Suprapubic skin (tissue), 4 donors: ENCODE results near the gene COL5A3. TPM values are rescaled to one million over a fixed set of nuclear protein-coding genes. Genes with fewer than 3 reads are reported as not detected.

Source experiments
- DNase-seq, 2 donors: peaks; one replicate each; pipeline ENCODE4 v3.0.0-alpha.2; 2019; ENCODE audit warnings: low spot score in 2 of 2
- H3K27ac ChIP-seq: fragments of 200-600 bp; sonication (generic); one replicate; pipeline ENCODE4 v1.5.1; 2019
- H3K27me3 ChIP-seq: fragments of 200-600 bp; sonication (generic); one replicate; pipeline ENCODE4 v1.5.1; 2019
- H3K36me3 ChIP-seq: fragments of 200-600 bp; sonication (generic); one replicate; pipeline ENCODE4 v1.5.1; 2019
- H3K4me1 ChIP-seq: fragments of 200-600 bp; sonication (generic); one replicate; pipeline ENCODE4 v1.5.1; 2019
- H3K4me3 ChIP-seq: fragments of 200-600 bp; sonication (generic); one replicate; pipeline ENCODE4 v1.5.1; 2019; ENCODE audit warnings: mild to moderate bottlenecking
- H3K9me3 ChIP-seq: fragments of 200-600 bp; sonication (generic); one replicate; pipeline ENCODE4 v1.5.1; 2019
- EP300 ChIP-seq: sonication (generic); formaldehyde crosslinking; IDR thresholded peaks from one replicate; pipeline ENCODE4 v1.6.1; 2017; ENCODE audit warnings: antibody characterized with exemption
- POLR2A ChIP-seq, 2 donors: fragments of 450-650 bp; IDR thresholded peaks; one replicate each; pipeline ENCODE4 v1.6.1; 2017; ENCODE audit warnings: antibody characterized with exemption in 2 of 2, mild to moderate bottlenecking in 2 of 2, moderate library complexity in 2 of 2
- POLR2AphosphoS5 ChIP-seq, 3 donors: sonication (generic); formaldehyde crosslinking; IDR thresholded peaks; one replicate each; pipeline ENCODE4 v1.6.1; 2017; ENCODE audit warnings: antibody characterized with exemption in 3 of 3
- WGBS: methylation state at CpG from one replicate; pipeline ENCODE4 v1.1.5; 2018; 5-methylcytosine and 5-hydroxymethylcytosine counted together
- total RNA-seq, 4 donors: library from RNA; depleted of rRNA; stranded (reverse); fragments of >200 nt; gene quantifications; one replicate each; pipeline ENCODE4 v1.1.0, GENCODE V29; 2016
- TF ChIP-seq, protein P1 (sequence below), 2 donors: fragments of 200-600 bp in 1 of 2; fragments of 450-650 bp in 1 of 2; sonication (generic) in 1 of 2; IDR thresholded peaks; one replicate each; pipeline ENCODE4 v1.5.1; 2016 to 2019; ENCODE audit warnings: antibody characterized with exemption in 2 of 2, mild to moderate bottlenecking in 1 of 2, moderate library complexity in 1 of 2

The COL5A3 gene
- total RNA-seq, 4 donors from 2014 or later, result 13.4 to 30.6 (median 18.8) TPM

DNA sequence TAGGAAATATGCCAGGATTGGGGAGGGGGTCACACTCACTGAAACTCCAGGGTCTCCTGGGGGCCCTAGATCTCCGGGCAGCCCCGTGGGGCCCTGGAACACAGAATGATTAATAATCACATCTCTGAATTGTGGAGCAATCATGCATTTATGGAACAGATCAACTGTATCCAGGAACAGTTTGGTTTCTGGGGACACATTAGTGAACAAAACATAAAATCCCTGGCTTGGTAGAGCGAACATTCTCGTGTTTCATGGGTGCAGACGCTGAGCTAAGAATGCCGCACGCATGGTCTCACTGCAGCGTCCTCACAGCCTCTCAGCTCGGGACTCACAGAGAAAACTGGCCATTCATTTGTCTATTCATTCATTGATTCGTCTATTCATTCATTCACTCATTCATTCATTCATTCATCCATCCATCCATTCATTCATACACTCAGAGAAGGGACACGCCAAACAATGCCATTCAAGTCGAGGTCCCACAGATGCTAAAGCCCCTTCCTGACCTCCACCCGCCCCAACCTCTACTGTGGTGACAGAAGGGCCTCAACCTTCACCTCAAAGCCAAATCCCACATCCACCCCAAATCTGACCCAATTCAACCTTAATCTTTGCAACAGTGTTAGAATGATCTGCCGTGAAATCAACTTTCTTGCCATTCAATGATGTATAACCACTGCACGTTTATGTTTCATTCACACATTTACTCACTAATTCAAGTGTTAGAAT is 39.0 kb downstream of the COL5A3 start:
- no peaks in the 10 kb centered on the region for H3K4me1 ChIP-seq
- TF ChIP-seq, protein P1, sequence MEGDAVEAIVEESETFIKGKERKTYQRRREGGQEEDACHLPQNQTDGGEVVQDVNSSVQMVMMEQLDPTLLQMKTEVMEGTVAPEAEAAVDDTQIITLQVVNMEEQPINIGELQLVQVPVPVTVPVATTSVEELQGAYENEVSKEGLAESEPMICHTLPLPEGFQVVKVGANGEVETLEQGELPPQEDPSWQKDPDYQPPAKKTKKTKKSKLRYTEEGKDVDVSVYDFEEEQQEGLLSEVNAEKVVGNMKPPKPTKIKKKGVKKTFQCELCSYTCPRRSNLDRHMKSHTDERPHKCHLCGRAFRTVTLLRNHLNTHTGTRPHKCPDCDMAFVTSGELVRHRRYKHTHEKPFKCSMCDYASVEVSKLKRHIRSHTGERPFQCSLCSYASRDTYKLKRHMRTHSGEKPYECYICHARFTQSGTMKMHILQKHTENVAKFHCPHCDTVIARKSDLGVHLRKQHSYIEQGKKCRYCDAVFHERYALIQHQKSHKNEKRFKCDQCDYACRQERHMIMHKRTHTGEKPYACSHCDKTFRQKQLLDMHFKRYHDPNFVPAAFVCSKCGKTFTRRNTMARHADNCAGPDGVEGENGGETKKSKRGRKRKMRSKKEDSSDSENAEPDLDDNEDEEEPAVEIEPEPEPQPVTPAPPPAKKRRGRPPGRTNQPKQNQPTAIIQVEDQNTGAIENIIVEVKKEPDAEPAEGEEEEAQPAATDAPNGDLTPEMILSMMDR (IDR thresholded peaks at IDR 0.05), result no peak
- TF ChIP-seq POLR2AphosphoS5 (IDR thresholded peaks at IDR 0.05), result no peak
- no peak for TF ChIP-seq POLR2A (IDR thresholded peaks at IDR 0.05)
- no peak for TF ChIP-seq EP300
- no peaks in the 10 kb centered on the region for H3K9me3 ChIP-seq
- H3K4me3 ChIP-seq, result no peak overlapping the region
- 81% methylated on average over 15 of the region's 15 CpGs for WGBS
- H3K36me3 ChIP-seq, result peaks cover 57% of the 10 kb centered on the region
- no peak for DNase-seq
- no peak overlapping the region for H3K27ac ChIP-seq
- peaks cover 2% of the 10 kb centered on the region for H3K27me3 ChIP-seq

- no peak overlapping the region for H3K4me3 ChIP-seq
- TF ChIP-seq POLR2A (IDR thresholded peaks at IDR 0.05), result no peak
- TF ChIP-seq, protein P1 (IDR thresholded peaks at IDR 0.05), result no peak
- TF ChIP-seq POLR2AphosphoS5 (IDR thresholded peaks at IDR 0.05), result no peak
- TF ChIP-seq EP300, result no peak
- no peaks in the 10 kb centered on the region for H3K4me1 ChIP-seq
- no peak for DNase-seq
- no peak overlapping the region for H3K27ac ChIP-seq
- peaks cover 2% of the 10 kb centered on the region for H3K27me3 ChIP-seq
- peaks cover 57% of the 10 kb centered on the region for H3K36me3 ChIP-seq
- WGBS, result 89% methylated on average over 7 of the region's 8 CpGs
- H3K9me3 ChIP-seq, result no peaks in the 10 kb centered on the region
These were observed 39.8 kb downstream of the COL5A3 start for GRCh38 chr19:9970481-9970880.

GRCh38 chr19:9969688-9969975 is 40.7 kb downstream of the COL5A3 start:
- 73% methylated on average over 2 of the region's 2 CpGs for WGBS
- no peak for TF ChIP-seq EP300
- no peak for TF ChIP-seq POLR2A (IDR thresholded peaks at IDR 0.05)
- no peak for TF ChIP-seq POLR2AphosphoS5 (IDR thresholded peaks at IDR 0.05)
- TF ChIP-seq, protein P1 (IDR thresholded peaks at IDR 0.05), result no peak
- H3K4me1 ChIP-seq, result no peaks in the 10 kb centered on the region
- H3K4me3 ChIP-seq, result no peak overlapping the region
- H3K27ac ChIP-seq, result no peak overlapping the region
- no peak for DNase-seq
- peaks cover 2% of the 10 kb centered on the region for H3K27me3 ChIP-seq
- no peaks in the 10 kb centered on the region for H3K9me3 ChIP-seq
- H3K36me3 ChIP-seq, result peaks cover 57% of the 10 kb centered on the region

DNA sequence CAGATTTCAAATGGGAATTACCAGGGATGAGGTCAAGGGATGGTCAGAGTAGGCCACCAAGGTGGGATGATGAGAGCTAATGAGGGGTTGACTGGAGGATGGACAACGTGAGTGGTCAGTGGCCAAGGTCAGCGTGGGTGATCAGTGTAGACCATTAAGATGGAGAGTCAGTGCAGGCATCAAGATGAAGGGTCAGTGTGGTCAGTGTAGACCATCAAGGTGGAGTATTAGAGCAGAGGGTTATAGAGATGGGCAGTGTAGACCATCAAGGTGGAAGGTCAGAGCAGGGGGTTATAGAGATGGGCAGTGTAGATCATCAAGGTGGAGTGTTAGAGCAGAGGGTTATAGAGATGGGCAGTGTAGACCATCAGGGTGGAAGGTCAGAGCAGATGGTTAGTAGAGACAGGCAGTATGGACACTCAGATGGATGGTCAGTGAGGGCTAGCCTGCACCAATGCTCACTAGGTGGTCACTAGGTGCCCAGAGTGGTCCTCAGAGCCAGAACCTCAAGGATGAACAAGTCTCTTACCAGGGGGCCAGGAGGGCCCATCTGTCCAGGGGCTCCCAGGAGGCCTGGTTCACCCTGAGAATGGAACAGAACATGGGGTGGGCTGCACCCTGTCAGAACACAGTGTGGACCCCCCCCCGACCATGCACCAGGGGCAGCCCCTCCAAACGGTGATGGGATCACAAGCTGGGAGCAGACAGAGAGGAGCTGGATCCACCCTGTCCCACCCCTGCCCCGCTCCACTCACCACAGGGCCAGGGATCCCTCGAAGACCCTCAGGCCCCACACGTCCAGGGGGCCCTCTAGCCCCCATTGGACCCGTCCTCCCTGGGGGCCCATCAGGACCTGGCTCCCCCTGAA is 41.2 kb downstream of the COL5A3 start:
- Histone ChIP-seq H3K36me3 (peaks cover 56% of the 10 kb centered on the region), H3K27me3 (peaks cover 2% of the 10 kb centered on the region), H3K4me3 (no peak overlapping the region), H3K4me1 (no peaks in the 10 kb centered on the region), H3K27ac (no peak overlapping the region), H3K9me3 (no peaks in the 10 kb centered on the region)
- no peak for TF ChIP-seq POLR2AphosphoS5 (IDR thresholded peaks at IDR 0.05)
- no peak for TF ChIP-seq EP300
- TF ChIP-seq, protein P1 (IDR thresholded peaks at IDR 0.05), result no peak
- no peak for TF ChIP-seq POLR2A (IDR thresholded peaks at IDR 0.05)
- 87% methylated on average over 3 of the region's 8 CpGs for WGBS
- no peak for DNase-seq

DNA sequence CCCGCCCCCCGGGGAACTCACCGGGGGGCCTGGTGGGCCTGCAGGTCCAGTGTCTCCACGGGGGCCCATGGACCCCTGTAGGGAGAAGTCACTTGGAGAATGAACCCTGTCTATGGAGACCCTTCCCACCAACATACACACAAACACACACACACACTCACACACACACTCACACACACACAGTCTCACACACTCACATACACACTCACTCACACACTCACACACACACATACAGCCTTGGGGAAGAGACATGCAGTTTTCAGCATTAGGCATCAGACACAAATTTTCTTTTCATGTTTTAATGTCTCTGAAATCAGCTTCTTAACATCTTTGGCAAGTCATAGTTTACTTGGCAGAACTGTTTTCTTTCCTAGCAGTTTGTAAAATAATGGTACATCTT is 43.0 kb downstream of the COL5A3 start:
- no peak overlapping the region for H3K27ac ChIP-seq
- H3K4me3 ChIP-seq, result no peak overlapping the region
- H3K27me3 ChIP-seq, result peaks cover 2% of the 10 kb centered on the region
- DNase-seq, result no peak
- TF ChIP-seq EP300 (no peak), POLR2AphosphoS5 (IDR thresholded peaks at IDR 0.05) (no peak), POLR2A (IDR thresholded peaks at IDR 0.05) (no peak)
- TF ChIP-seq, protein P1 (IDR thresholded peaks at IDR 0.05), result no peak
- H3K4me1 ChIP-seq, result no peaks in the 10 kb centered on the region
- WGBS, result 66% methylated on average over 4 of the region's 4 CpGs
- no peaks in the 10 kb centered on the region for H3K9me3 ChIP-seq
- peaks cover 55% of the 10 kb centered on the region for H3K36me3 ChIP-seq
